Activated CD4-positive, alpha-beta T cell treated with anti-CD3 and anti-CD28 coated beads, Interleukin-2, amount 50 U/mL, for 16 hours (primary cell): ENCODE results near the gene ANO5.
"Not testable (repeated sequence)": the region's sequence is repeated elsewhere in the genome, so short reads cannot be mapped to it uniquely, and the experiment has no call there.

Source experiments
- DNase-seq: peaks from one replicate; pipeline ENCODE4 v3.0.0-alpha.2; 2020

Gene ANO5

GRCh38 chr11:22207162-22207561 lies 14.3 kb downstream of the ANO5 start:
- DNase-seq, result no peak

- DNase-seq, result no peak
Measured at GRCh38 chr11:22208151-22208858, 15.4 kb downstream of the ANO5 start.

- no peak for DNase-seq
Measured at GRCh38 chr11:22216940-22217339, 24.1 kb downstream of the ANO5 start.

- no peak for DNase-seq
Measured at GRCh38 chr11:22221143-22221542, 28.3 kb downstream of the ANO5 start.

GRCh38 chr11:22225190-22225589 lies 32.3 kb downstream of the ANO5 start:
- no peak for DNase-seq

- no peak for DNase-seq
Measured at GRCh38 chr11:22234743-22235142, 41.9 kb downstream of the ANO5 start.

- peak; percentile 20 for DNase-seq
Measured at GRCh38 chr11:22244986-22245592, 52.2 kb downstream of the ANO5 start.

GRCh38 chr11:22246992-22247391 lies 54.1 kb downstream of the ANO5 start:
- DNase-seq, result no peak

GRCh38 chr11:22249871-22250270 lies 57.0 kb downstream of the ANO5 start:
- DNase-seq, result no peak

- no peak for DNase-seq
Measured at GRCh38 chr11:22256876-22257275, 64.0 kb downstream of the ANO5 start.

GRCh38 chr11:22263613-22264012 lies 70.7 kb downstream of the ANO5 start:
- no peak for DNase-seq

- DNase-seq, result not testable (repeated sequence)
Measured at GRCh38 chr11:22268983-22269624, 76.2 kb downstream of the ANO5 start.

GRCh38 chr11:22273781-22274180 lies 80.9 kb downstream of the ANO5 start:
- no peak for DNase-seq

- no peak for DNase-seq
Measured at GRCh38 chr11:22275600-22275999, 82.7 kb downstream of the ANO5 start.

- no peak for DNase-seq
Measured at GRCh38 chr11:22276535-22276934, 83.7 kb downstream of the ANO5 start.

GRCh38 chr11:22284991-22285390 lies 92.1 kb downstream of the ANO5 start:
- not testable (repeated sequence) for DNase-seq

- DNase-seq, result no peak
Measured at GRCh38 chr11:22302368-22302767, 109.5 kb downstream of the ANO5 start.

- DNase-seq, result peak; percentile 19
Measured at GRCh38 chr11:22304337-22304961, 111.6 kb downstream of the ANO5 start.

GRCh38 chr11:22317656-22318055 lies 124.8 kb downstream of the ANO5 start:
- no peak for DNase-seq

GRCh38 chr11:22331771-22332170 lies 138.9 kb downstream of the ANO5 start:
- no peak for DNase-seq
